ENCODE measurements around the gene GRIA1. TPM values are rescaled to one million over a fixed set of nuclear protein-coding genes. Genes with fewer than 3 reads are reported as not detected.
A peak's percentile ranks its signal among the peaks of the same experiment; 100 is the strongest.

Gene GRIA1
- total RNA-seq, 1 experiment from 2014 or later: 0.81 TPM

DNA sequence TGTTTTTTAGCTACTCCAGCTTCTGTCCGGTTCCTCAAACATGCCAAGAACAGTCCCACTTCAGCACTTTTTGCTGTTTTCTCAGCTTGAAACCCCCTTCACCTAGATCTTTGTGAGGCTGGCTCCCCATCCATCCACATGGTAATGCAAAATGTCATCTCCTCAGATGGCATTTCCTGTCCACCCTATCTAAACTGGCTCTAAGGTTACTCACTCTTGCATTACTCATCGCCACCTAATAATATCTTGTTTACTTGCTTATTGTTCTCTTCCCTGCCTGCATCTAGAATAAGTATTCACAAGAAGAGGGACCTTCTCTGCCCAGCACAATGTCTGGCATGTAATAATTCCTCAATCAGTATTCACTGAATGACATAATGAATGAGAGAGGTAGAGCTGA is 328.2 kb downstream of the GRIA1 start (continued):
- TF ChIP-seq, protein P1, sequence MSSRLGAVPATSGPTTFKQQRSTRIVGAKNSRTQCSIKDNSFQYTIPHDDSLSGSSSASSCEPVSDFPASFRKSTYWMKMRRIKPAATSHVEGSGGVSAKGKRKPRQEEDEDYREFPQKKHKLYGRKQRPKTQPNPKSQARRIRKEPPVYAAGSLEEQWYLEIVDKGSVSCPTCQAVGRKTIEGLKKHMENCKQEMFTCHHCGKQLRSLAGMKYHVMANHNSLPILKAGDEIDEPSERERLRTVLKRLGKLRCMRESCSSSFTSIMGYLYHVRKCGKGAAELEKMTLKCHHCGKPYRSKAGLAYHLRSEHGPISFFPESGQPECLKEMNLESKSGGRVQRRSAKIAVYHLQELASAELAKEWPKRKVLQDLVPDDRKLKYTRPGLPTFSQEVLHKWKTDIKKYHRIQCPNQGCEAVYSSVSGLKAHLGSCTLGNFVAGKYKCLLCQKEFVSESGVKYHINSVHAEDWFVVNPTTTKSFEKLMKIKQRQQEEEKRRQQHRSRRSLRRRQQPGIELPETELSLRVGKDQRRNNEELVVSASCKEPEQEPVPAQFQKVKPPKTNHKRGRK (CRISPR knock-in tag; IDR thresholded peaks at IDR 0.05; ENCODE audit: borderline replicate concordance): no peak
- TF ChIP-seq ZNF317 (CRISPR knock-in tag; IDR thresholded peaks at IDR 0.05; ENCODE audit: borderline replicate concordance, low read depth) (no peak), NR2C2 (CRISPR knock-in tag; IDR thresholded peaks at IDR 0.05) (no peak), SMAD3 (CRISPR knock-in tag; IDR thresholded peaks at IDR 0.05; ENCODE audit: borderline replicate concordance) (no peak), PRRX2 (CRISPR knock-in tag; IDR thresholded peaks at IDR 0.05) (no peak), GTF2I (CRISPR knock-in tag; conservative IDR thresholded peaks at IDR 0.05) (no peak)

DNA sequence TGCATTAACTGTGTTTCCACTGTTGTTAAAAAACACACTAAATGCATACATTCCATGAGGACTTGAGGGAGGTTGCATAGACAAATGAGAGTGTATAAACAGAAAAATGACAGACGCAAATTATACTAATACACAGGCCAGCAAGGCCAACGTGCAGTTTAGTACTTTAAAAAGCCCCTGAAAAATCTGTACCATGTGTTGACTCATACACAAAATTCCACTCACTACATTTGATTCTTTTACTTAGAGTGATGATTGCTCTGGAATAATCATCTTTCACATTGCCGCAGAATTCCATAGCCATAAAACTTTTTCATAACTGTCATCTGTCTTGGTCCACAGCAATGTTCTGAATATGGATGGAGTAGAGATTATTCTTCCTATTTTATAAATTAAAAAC is 332.6 kb downstream of the GRIA1 start:
- H3K9me3 Mint-ChIP-seq: no peaks in the 10 kb centered on the region
- ATAC-seq (no peak), DNase-seq (ENCODE audit: low spot score) (no peak)
- no peak overlapping the region for H3K4me3 Mint-ChIP-seq
- ChIA-PET POLR2A (no interaction called here), CTCF (no interaction called here)
- H3K36me3 Mint-ChIP-seq: no peaks in the 10 kb centered on the region
- TF ChIP-seq ATF1 (CRISPR knock-in tag; IDR thresholded peaks at IDR 0.05): no peak
- no peak overlapping the region for H3K27ac Mint-ChIP-seq
- H3K4me1 Mint-ChIP-seq: peaks cover 17% of the 10 kb centered on the region
- no peaks in the 10 kb centered on the region for H3K27me3 Mint-ChIP-seq (ENCODE audit: low read depth)

DNA sequence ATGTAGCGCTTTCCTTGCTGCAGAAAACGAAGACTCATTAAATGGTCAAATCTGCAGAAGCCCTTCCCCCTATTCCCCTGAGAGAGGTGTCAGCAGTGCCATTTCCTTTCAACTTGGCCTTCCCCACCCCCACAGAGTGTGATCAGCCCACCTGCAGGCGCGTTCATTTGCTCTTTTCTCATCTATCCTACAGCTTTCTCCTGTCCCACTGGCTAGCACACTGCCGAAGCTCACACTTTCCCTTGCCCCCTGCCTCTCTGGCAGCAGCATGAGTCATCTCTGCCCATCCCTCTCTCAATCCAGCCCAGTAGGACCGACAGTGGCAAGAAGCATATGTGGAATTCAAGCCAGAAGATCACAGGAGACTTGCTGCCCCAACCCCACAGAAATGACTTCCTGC is 334.4 kb downstream of the GRIA1 start:
- H3K27ac Mint-ChIP-seq: peak overlapping the region; percentile 39; the same call in 1 of the 2 replicates
- H3K9me3 Mint-ChIP-seq: no peaks in the 10 kb centered on the region
- H3K4me1 Mint-ChIP-seq: peaks cover 31% of the 10 kb centered on the region
- no peak overlapping the region for H3K4me3 Mint-ChIP-seq
- TF ChIP-seq, protein P2, sequence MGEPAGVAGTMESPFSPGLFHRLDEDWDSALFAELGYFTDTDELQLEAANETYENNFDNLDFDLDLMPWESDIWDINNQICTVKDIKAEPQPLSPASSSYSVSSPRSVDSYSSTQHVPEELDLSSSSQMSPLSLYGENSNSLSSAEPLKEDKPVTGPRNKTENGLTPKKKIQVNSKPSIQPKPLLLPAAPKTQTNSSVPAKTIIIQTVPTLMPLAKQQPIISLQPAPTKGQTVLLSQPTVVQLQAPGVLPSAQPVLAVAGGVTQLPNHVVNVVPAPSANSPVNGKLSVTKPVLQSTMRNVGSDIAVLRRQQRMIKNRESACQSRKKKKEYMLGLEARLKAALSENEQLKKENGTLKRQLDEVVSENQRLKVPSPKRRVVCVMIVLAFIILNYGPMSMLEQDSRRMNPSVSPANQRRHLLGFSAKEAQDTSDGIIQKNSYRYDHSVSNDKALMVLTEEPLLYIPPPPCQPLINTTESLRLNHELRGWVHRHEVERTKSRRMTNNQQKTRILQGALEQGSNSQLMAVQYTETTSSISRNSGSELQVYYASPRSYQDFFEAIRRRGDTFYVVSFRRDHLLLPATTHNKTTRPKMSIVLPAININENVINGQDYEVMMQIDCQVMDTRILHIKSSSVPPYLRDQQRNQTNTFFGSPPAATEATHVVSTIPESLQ (CRISPR knock-in tag; IDR thresholded peaks at IDR 0.05): no peak
- TF ChIP-seq SOX15 (CRISPR knock-in tag; IDR thresholded peaks at IDR 0.05) (no peak), TEAD1 (CRISPR knock-in tag; IDR thresholded peaks at IDR 0.05) (peak; percentile 59; the same call in 1 of the 2 replicates), FOXK1 (CRISPR knock-in tag; IDR thresholded peaks at IDR 0.05) (no peak), ETV6 (CRISPR knock-in tag; IDR thresholded peaks at IDR 0.05) (peak; percentile 60; the same call in 1 of the 2 replicates), ELF4 (CRISPR knock-in tag; IDR thresholded peaks at IDR 0.05; ENCODE audit: low read depth) (no peak), NFE2L1 (CRISPR knock-in tag; IDR thresholded peaks at IDR 0.05) (no peak)
- TF ChIP-seq, protein P3, sequence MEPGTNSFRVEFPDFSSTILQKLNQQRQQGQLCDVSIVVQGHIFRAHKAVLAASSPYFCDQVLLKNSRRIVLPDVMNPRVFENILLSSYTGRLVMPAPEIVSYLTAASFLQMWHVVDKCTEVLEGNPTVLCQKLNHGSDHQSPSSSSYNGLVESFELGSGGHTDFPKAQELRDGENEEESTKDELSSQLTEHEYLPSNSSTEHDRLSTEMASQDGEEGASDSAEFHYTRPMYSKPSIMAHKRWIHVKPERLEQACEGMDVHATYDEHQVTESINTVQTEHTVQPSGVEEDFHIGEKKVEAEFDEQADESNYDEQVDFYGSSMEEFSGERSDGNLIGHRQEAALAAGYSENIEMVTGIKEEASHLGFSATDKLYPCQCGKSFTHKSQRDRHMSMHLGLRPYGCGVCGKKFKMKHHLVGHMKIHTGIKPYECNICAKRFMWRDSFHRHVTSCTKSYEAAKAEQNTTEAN (CRISPR knock-in tag; IDR thresholded peaks at IDR 0.05): peak; percentile 78; the same call in 1 of the 2 replicates
- DNase-seq (ENCODE audit: low spot score) (peak; percentile 15), ATAC-seq (peak; percentile 90)
- no peaks in the 10 kb centered on the region for H3K36me3 Mint-ChIP-seq
- ChIA-PET CTCF (interaction anchor here (0.6 to 5.1 kb wide), 2 partner anchors 140 to 653 kb away, joined by 3 to 56 read pairs; partner anchors contain the start of gene HAND1), POLR2A (no interaction called here)
- H3K27me3 Mint-ChIP-seq (ENCODE audit: low read depth): 0 out of 2 replicates have a peak, but pooled peaks cover 4% of the 10 kb centered on the region

DNA sequence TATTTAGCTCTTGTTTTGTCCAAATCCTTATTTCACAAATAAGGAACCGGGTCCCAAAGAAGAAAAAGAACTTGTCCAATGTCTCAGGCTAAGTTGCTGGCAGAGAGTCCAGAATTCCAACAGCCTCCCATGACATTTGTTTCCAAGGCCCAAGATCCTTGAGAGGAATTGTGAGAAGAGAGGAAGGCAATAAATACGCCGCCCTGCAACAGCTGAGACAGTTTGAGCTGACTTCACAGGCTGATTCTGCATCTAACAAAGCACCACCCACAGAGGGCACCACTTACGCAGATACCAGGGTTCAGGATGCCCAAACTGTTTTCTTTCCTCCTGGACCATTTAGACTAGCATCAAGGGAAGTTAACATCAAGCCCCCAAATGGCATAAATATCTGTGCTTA is 336.9 kb downstream of the GRIA1 start:
- H3K27me3 Mint-ChIP-seq (ENCODE audit: low read depth): 0 out of 2 replicates have a peak, but pooled peaks cover 4% of the 10 kb centered on the region
- H3K27ac Mint-ChIP-seq: no peak overlapping the region
- POLR2A ChIA-PET: interaction anchor here (1.4 kb wide), 1 partner anchor 138 kb away, joined by 4 read pairs; no protein-coding TSS in a partner anchor
- no peaks in the 10 kb centered on the region for H3K36me3 Mint-ChIP-seq
- peaks cover 33% of the 10 kb centered on the region for H3K4me1 Mint-ChIP-seq
- peak; percentile 40 for ATAC-seq
- CTCF ChIA-PET: interaction anchor here (0.8 to 5.1 kb wide), 9 partner anchors 11 to 382 kb away, joined by 3 to 56 read pairs (median 5); no protein-coding TSS in a partner anchor
- H3K4me3 Mint-ChIP-seq: no peak overlapping the region
- peak; percentile 42 for DNase-seq (ENCODE audit: low spot score)
- peaks cover 4% of the 10 kb centered on the region; the same call in 1 of the 2 replicates for H3K9me3 Mint-ChIP-seq
- no peak for TF ChIP-seq SP1 (CRISPR knock-in tag; conservative IDR thresholded peaks at IDR 0.05)
- no peak for TF ChIP-seq ZNF138 (CRISPR knock-in tag; conservative IDR thresholded peaks at IDR 0.05)
- TF ChIP-seq, protein P4, sequence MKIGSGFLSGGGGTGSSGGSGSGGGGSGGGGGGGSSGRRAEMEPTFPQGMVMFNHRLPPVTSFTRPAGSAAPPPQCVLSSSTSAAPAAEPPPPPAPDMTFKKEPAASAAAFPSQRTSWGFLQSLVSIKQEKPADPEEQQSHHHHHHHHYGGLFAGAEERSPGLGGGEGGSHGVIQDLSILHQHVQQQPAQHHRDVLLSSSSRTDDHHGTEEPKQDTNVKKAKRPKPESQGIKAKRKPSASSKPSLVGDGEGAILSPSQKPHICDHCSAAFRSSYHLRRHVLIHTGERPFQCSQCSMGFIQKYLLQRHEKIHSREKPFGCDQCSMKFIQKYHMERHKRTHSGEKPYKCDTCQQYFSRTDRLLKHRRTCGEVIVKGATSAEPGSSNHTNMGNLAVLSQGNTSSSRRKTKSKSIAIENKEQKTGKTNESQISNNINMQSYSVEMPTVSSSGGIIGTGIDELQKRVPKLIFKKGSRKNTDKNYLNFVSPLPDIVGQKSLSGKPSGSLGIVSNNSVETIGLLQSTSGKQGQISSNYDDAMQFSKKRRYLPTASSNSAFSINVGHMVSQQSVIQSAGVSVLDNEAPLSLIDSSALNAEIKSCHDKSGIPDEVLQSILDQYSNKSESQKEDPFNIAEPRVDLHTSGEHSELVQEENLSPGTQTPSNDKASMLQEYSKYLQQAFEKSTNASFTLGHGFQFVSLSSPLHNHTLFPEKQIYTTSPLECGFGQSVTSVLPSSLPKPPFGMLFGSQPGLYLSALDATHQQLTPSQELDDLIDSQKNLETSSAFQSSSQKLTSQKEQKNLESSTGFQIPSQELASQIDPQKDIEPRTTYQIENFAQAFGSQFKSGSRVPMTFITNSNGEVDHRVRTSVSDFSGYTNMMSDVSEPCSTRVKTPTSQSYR (CRISPR knock-in tag; IDR thresholded peaks at IDR 0.05): no peak
- no peak for TF ChIP-seq NR3C1 (CRISPR knock-in tag; conservative IDR thresholded peaks at IDR 0.05; ENCODE audit: low read depth)
- TF ChIP-seq, protein P5, sequence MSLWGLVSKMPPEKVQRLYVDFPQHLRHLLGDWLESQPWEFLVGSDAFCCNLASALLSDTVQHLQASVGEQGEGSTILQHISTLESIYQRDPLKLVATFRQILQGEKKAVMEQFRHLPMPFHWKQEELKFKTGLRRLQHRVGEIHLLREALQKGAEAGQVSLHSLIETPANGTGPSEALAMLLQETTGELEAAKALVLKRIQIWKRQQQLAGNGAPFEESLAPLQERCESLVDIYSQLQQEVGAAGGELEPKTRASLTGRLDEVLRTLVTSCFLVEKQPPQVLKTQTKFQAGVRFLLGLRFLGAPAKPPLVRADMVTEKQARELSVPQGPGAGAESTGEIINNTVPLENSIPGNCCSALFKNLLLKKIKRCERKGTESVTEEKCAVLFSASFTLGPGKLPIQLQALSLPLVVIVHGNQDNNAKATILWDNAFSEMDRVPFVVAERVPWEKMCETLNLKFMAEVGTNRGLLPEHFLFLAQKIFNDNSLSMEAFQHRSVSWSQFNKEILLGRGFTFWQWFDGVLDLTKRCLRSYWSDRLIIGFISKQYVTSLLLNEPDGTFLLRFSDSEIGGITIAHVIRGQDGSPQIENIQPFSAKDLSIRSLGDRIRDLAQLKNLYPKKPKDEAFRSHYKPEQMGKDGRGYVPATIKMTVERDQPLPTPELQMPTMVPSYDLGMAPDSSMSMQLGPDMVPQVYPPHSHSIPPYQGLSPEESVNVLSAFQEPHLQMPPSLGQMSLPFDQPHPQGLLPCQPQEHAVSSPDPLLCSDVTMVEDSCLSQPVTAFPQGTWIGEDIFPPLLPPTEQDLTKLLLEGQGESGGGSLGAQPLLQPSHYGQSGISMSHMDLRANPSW (CRISPR knock-in tag; conservative IDR thresholded peaks at IDR 0.05; ENCODE audit: low read depth): no peak
- no peak for TF ChIP-seq NR2C2 (CRISPR knock-in tag; IDR thresholded peaks at IDR 0.05)

Data from WTC11 (cell line).